HUES64 (cell line): Measurements from ENCODE around the gene CROCC2.

ENCODE experiments used
- H3K27ac ChIP-seq: 2 replicates; pipeline ENCODE4 v1.7.0; 2013; ENCODE audit warnings: low read depth, low read length, inconsistent platforms
- H3K27me3 ChIP-seq: 2 replicates; pipeline ENCODE4 v1.6.1; 2013; ENCODE audit warnings: mild to moderate bottlenecking, low read length; ENCODE audit not compliant: insufficient read depth
- H3K36me3 ChIP-seq: 2 replicates; pipeline ENCODE4 v1.6.1; 2013; ENCODE audit warnings: mild to moderate bottlenecking, low read length; ENCODE audit not compliant: insufficient read depth
- H3K4me1 ChIP-seq: 2 replicates; pipeline ENCODE4 v1.6.1; 2013; ENCODE audit warnings: mild to moderate bottlenecking, low read length, moderate library complexity; ENCODE audit not compliant: insufficient read depth
- H3K4me3 ChIP-seq: 2 replicates; pipeline ENCODE4 v1.5.1; 2013; ENCODE audit warnings: mild to moderate bottlenecking, low read length, moderate library complexity
- H3K9ac ChIP-seq: 2 replicates; pipeline ENCODE4 v1.6.1; 2013; ENCODE audit warnings: mild to moderate bottlenecking, low read depth, low read length
- H3K9me3 ChIP-seq: 2 replicates; pipeline ENCODE4 v1.6.1; 2013; ENCODE audit warnings: low read depth, low read length; ENCODE audit not compliant: insufficient read depth
- WGBS: fragments of 150-250, 120-280 bp; methylation state at CpG from one replicate; pipeline ENCODE4 v1.1.7; 2013; ENCODE audit warnings: missing lambda C conversion rate; 5-methylcytosine and 5-hydroxymethylcytosine counted together

The CROCC2 gene

DNA sequence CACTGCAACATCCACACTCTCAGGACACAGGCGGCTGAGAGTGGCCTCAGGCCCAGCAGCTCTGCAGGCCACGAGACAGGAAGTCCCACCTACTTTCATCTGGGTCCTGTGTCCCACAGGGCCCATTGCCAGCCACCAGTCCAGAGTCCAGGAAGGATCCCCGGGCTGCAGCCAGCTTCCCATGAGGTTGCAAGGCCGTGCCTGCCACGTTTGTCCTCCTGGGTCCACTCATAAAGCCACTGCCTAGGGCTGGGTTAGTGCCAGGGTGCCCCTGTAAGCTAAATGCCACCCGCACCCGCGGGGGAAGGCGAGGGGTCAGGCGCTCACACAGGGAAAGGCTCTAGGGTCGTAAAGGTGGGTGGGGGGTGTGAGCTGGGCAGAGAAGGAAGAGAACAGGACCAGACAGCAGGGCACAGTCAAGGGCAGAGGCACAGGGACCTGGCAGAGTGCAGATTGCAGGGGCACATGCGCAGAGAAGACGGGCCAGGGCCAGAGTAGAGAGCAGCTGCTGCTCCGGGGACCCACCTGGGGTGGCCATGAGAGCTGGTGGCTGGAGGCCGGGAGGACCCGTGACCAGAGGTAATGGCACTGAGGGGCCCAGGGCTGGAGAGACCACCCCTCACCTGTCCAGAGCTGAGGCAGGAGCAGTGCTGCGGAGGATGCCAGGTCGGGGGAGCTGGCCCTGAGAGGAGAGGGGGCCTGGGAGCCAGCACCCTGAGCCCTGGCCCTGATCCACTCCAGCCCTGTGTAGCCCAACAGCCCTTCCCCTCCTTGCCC lies 29.5 kb upstream of the CROCC2 start:
- H3K27me3 ChIP-seq: no peaks in the 10 kb centered on the region
- 93% methylated on average over 18 of the region's 18 CpGs for WGBS
- H3K4me1 ChIP-seq: no peaks in the 10 kb centered on the region
- H3K9me3 ChIP-seq: no peaks in the 10 kb centered on the region
- no peak overlapping the region for H3K9ac ChIP-seq
- H3K27ac ChIP-seq: no peak overlapping the region
- no peak overlapping the region for H3K4me3 ChIP-seq
- no peaks in the 10 kb centered on the region for H3K36me3 ChIP-seq

DNA sequence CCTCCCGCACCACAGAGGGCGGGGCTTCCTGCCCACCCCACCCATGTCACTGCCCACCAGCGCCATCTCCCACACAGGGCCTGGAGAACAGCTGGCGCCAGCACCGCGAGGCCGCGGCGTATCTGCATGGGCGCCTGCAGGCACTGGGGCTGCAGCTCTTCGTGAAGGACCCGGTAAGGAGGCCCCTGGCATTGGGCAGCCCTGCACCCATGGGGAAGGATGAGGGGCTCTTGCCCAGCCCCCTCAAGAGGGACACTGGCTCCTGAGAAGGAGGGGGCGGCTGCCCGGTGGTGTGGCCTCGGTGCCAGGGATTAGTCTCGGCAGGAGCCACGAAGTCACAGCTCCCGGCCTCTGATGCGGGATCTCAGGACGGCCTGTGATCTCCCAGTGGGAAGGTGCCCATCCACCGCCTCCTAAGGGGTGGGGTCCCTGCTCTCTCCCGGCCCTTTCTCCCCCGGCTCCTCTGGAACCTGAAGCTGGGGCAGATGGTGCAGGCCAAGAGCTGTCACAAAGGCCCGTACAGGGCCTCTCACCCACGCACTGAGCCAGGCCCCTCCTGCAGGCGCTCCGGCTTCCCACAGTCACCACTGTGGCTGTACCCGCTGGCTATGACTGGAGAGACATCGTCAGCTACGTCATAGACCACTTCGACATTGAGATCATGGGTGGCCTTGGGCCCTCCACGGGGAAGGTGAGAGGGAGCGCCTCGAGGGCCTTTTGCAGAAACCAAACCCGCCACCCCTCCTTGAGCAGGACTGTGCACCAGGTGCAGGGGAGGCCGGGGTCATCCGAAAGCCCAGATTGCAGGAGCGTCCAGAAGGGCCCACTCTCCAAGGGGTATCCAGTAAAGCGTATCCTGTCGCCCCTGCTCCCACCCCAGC lies 28.4 kb upstream of the CROCC2 start:
- no peak overlapping the region for H3K4me3 ChIP-seq
- no peaks in the 10 kb centered on the region for H3K27me3 ChIP-seq
- 93% methylated on average over 40 of the region's 40 CpGs for WGBS
- no peaks in the 10 kb centered on the region for H3K4me1 ChIP-seq
- H3K36me3 ChIP-seq: no peaks in the 10 kb centered on the region
- H3K9ac ChIP-seq: no peak overlapping the region
- no peaks in the 10 kb centered on the region for H3K9me3 ChIP-seq
- H3K27ac ChIP-seq: no peak overlapping the region

DNA sequence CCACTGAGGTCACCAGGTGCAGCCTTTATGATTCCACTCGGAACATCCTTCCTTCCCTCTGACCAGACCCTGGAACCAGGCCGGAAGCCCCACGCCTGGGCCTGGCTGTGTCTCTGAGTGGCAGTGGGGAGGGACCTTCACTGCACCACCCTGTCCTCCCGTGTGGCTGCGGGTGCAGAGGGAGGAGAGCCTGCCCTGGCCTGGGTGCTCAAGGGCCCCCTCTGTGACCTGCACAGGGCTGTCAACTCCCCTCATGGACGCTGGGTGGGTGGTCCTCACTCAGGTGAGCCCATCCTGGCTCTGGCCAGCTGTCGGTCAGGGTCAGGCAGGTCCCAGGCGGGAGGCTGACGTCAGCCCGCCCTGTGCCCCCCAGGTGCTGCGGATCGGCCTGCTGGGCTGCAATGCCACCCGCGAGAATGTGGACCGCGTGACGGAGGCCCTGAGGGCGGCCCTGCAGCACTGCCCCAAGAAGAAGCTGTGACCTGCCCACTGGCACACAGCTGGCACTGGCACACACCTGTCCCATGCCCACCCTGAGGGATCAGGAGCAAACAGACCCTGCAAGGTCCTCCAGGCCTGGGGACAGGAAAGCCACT lies 27.7 kb upstream of the CROCC2 start:
- Histone ChIP-seq H3K27me3 (no peaks in the 10 kb centered on the region), H3K36me3 (no peaks in the 10 kb centered on the region), H3K4me3 (no peak overlapping the region), H3K27ac (no peak overlapping the region), H3K9me3 (no peaks in the 10 kb centered on the region), H3K9ac (no peak overlapping the region), H3K4me1 (no peaks in the 10 kb centered on the region)
- 95% methylated on average over 18 of the region's 18 CpGs for whole genome bisulfite sequencing

- no peaks in the 10 kb centered on the region for H3K27me3 ChIP-seq
- no peak overlapping the region for H3K4me3 ChIP-seq
- no peaks in the 10 kb centered on the region for H3K9me3 ChIP-seq
- no peaks in the 10 kb centered on the region for H3K4me1 ChIP-seq
- H3K9ac ChIP-seq: no peak overlapping the region
- H3K36me3 ChIP-seq: no peaks in the 10 kb centered on the region
- WGBS: 93% methylated on average over 7 of the region's 7 CpGs
- no peak overlapping the region for H3K27ac ChIP-seq
These were observed 27.0 kb upstream of the CROCC2 start for GRCh38 chr2:240879105-240879504.

GRCh38 chr2:240881913-240882312 lies 24.2 kb upstream of the CROCC2 start:
- Histone ChIP-seq H3K27me3 (no peaks in the 10 kb centered on the region), H3K4me3 (no peak overlapping the region), H3K9ac (no peak overlapping the region), H3K36me3 (no peaks in the 10 kb centered on the region), H3K27ac (no peak overlapping the region), H3K4me1 (no peaks in the 10 kb centered on the region), H3K9me3 (no peaks in the 10 kb centered on the region)
- 87% methylated on average over 6 of the region's 6 CpGs for WGBS

GRCh38 chr2:240884221-240884620 lies 21.9 kb upstream of the CROCC2 start:
- Histone ChIP-seq H3K27ac (no peak overlapping the region), H3K27me3 (no peaks in the 10 kb centered on the region), H3K4me3 (no peak overlapping the region), H3K9ac (no peak overlapping the region), H3K4me1 (no peaks in the 10 kb centered on the region), H3K9me3 (no peaks in the 10 kb centered on the region), H3K36me3 (no peaks in the 10 kb centered on the region)
- 94% methylated on average over 2 of the region's 2 CpGs for WGBS

DNA sequence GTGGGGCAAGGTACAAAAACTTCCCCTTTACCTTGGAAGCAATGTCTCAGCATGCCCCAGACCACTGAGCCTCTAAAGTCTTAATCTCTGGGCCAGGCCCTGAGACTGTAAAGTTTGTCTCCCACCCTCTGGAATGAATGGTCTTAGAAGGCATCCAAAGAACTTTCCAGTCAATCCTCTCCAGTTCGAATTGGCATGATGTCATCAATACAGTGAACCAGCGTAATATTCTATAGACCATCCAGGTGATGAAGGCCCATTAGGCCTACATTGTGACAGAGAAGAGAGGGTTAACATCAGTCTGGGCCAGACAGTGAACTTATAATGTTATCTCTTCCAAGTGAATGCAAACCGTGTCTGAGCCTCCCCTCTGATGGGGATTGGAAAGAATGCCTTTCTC lies 21.4 kb upstream of the CROCC2 start:
- H3K9me3 ChIP-seq: no peaks in the 10 kb centered on the region
- H3K36me3 ChIP-seq: no peaks in the 10 kb centered on the region
- H3K27me3 ChIP-seq: no peaks in the 10 kb centered on the region
- 92% methylated on average over 3 of the region's 3 CpGs for WGBS
- no peak overlapping the region for H3K4me3 ChIP-seq
- no peaks in the 10 kb centered on the region for H3K4me1 ChIP-seq
- H3K9ac ChIP-seq: no peak overlapping the region
- H3K27ac ChIP-seq: no peak overlapping the region

GRCh38 chr2:240885566-240885965 lies 20.6 kb upstream of the CROCC2 start:
- no peaks in the 10 kb centered on the region for H3K4me1 ChIP-seq
- no peak overlapping the region for H3K9ac ChIP-seq
- no peaks in the 10 kb centered on the region for H3K9me3 ChIP-seq
- H3K27me3 ChIP-seq: no peaks in the 10 kb centered on the region
- no peaks in the 10 kb centered on the region for H3K36me3 ChIP-seq
- WGBS: 89% methylated on average over 1 of the region's 1 CpG
- H3K27ac ChIP-seq: no peak overlapping the region
- H3K4me3 ChIP-seq: no peak overlapping the region

GRCh38 chr2:240886023-240886565 lies 20.0 kb upstream of the CROCC2 start:
- H3K4me1 ChIP-seq: no peaks in the 10 kb centered on the region
- no peaks in the 10 kb centered on the region for H3K36me3 ChIP-seq
- no peaks in the 10 kb centered on the region for H3K9me3 ChIP-seq
- H3K4me3 ChIP-seq: no peak overlapping the region
- no peak overlapping the region for H3K27ac ChIP-seq
- H3K9ac ChIP-seq: no peak overlapping the region
- WGBS: 94% methylated on average over 3 of the region's 5 CpGs
- H3K27me3 ChIP-seq: no peaks in the 10 kb centered on the region

DNA sequence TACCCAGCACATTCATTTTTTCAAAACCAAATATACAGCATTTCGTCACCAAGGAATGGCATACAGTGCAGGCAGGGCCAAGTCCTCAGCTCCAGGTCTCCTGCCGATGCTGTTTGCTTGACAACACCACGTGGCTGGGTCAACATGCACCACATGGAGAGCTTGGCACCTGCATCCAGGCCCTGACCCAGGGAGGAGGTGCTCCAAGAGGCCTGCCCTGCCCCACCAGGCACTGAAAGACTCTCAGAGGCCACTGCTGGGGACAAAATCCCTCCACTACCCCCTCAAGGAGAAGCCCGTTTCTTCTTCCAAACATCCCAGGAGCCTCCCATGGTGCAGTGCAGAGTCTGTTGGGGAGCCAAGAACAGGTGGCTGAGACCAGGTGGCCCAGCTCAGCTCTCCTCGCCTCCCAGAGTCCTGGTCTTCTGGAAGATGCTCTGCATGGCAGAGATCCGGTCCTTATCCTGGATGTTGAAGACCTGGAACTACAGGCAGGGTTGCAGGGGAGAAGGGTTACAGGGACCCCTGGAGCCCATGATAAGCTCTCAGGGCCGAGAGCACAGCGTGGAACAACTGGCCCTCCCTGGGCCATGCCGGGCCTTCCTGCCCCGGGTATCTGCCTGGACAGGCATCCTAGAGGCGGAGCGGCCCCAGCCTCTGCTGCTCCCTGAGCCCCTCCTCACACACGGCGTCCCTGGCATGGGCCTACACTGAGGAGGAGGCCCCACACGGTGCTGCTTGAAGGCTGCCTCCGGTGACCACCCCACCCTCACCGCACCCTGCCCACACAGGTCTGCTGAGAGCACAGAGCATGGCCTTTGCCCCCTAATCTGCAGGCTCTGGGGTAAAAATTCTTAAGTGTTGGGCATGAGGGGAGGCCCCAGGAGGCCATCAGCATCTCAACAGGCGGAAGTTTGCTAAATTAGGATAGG lies 19.2 kb upstream of the CROCC2 start:
- 87% methylated on average over 18 of the region's 18 CpGs for WGBS
- no peaks in the 10 kb centered on the region for H3K36me3 ChIP-seq
- H3K27me3 ChIP-seq: no peaks in the 10 kb centered on the region
- no peak overlapping the region for H3K9ac ChIP-seq
- H3K9me3 ChIP-seq: no peaks in the 10 kb centered on the region
- H3K4me3 ChIP-seq: no peak overlapping the region
- H3K4me1 ChIP-seq: no peaks in the 10 kb centered on the region
- no peak overlapping the region for H3K27ac ChIP-seq
